H1 (cell line): ENCODE measurements around the gene ATG9B. TPM values are rescaled to one million over a fixed set of nuclear protein-coding genes. Genes with fewer than 3 reads are reported as not detected.

Experiments used
- CTCF ChIA-PET: fragments of 300-600 bp; sonication (Branson Sonifier 250); formaldehyde crosslinking; loops from one replicate; lab custom pipeline; 2021; ENCODE audit not compliant: partially characterized antibody; lab: Charles Lee
- POLR2A ChIA-PET: fragments of 300-600 bp; sonication (Branson Sonifier 250); formaldehyde crosslinking; loops from one replicate; lab custom pipeline; 2021; ENCODE audit warnings: inconsistent platforms; ENCODE audit not compliant: partially characterized antibody; lab: Charles Lee
- DNase-seq, 2 experiments: peaks; one replicate each; pipeline versions ENCODE4 v3.0.0 to v3.0.0-alpha.2; 2010 to 2022; ENCODE audit warnings: low spot score in 2 of 2, low read depth in 1 of 2, mixed read lengths in 1 of 2
- FAIRE-seq: peaks from 2 replicates; lab custom pipeline; 2011; peaks lifted over from hg19 to GRCh38; lab: Jason Lieb, UNC
- H2AFZ ChIP-seq: 2 replicates; pipeline ENCODE4 v1.8.1; 2012; ENCODE audit warnings: low read length, inconsistent platforms
- H2AK5ac ChIP-seq: 2 replicates; pipeline ENCODE4 v1.6.1; 2013; ENCODE audit warnings: low read depth, low read length
- H2BK120ac ChIP-seq: replicated peaks from 2 replicates; pipeline ENCODE3; 2013; ENCODE audit warnings: low read depth, low read length, inconsistent platforms
- H2BK12ac ChIP-seq: 2 replicates; pipeline ENCODE4 v1.6.1; 2013; ENCODE audit warnings: low read depth, low read length
- H2BK15ac ChIP-seq: 2 replicates; pipeline ENCODE4 v1.6.1; 2013; ENCODE audit warnings: low read length
- H2BK20ac ChIP-seq: 2 replicates; pipeline ENCODE4 v1.6.1; 2013; ENCODE audit warnings: low read length
- H2BK5ac ChIP-seq: 2 replicates; pipeline ENCODE4 v1.6.1; 2013; ENCODE audit warnings: low read depth, low read length
- H3K14ac ChIP-seq: 2 replicates; pipeline ENCODE4 v1.6.1; 2013; ENCODE audit warnings: inconsistent platforms; ENCODE audit not compliant: insufficient read length
- H3K18ac ChIP-seq: 2 replicates; pipeline ENCODE4 v1.6.1; 2013; ENCODE audit warnings: low read length; ENCODE audit errors: extremely low read depth
- H3K23ac ChIP-seq: 2 replicates; pipeline ENCODE4 v1.6.1; 2013; ENCODE audit warnings: inconsistent platforms; ENCODE audit not compliant: insufficient read length
- H3K23me2 ChIP-seq: 2 replicates; pipeline ENCODE4 v1.6.1; 2013; ENCODE audit warnings: low read depth, low read length
- H3K27ac ChIP-seq: 2 replicates; pipeline ENCODE4 v1.6.1; 2011; ENCODE audit warnings: low read depth, low read length, inconsistent platforms
- H3K27me3 ChIP-seq, 4 experiments: replicated peaks in 1 of 4; 1 replicate in 1 of 4; 2 replicates in 3 of 4; pipeline versions ENCODE4 v1.6.1 to v1.8.1; 2011 to 2013; ENCODE audit warnings: low read length in 3 of 4, mild to moderate bottlenecking in 3 of 4, inconsistent platforms in 2 of 4, mixed read lengths in 2 of 4, moderate library complexity in 1 of 4; ENCODE audit not compliant: control insufficient read depth in 3 of 4, insufficient read depth in 3 of 4; ENCODE audit errors: extremely low read depth in 1 of 4
- H3K36me3 ChIP-seq, 4 experiments: 2 replicates each; pipeline versions ENCODE4 v1.6.1 to v1.8.1; 2011 to 2013; ENCODE audit warnings: mild to moderate bottlenecking in 4 of 4, low read length in 3 of 4, moderate library complexity in 2 of 4, control low read depth in 1 of 4, inconsistent platforms in 1 of 4; ENCODE audit not compliant: insufficient read depth in 4 of 4, control insufficient read depth in 2 of 4
- H3K4ac ChIP-seq: replicated peaks from 2 replicates; pipeline ENCODE3; 2013; ENCODE audit warnings: low read length, low read depth, mixed read lengths, inconsistent platforms; ENCODE audit not compliant: insufficient read length
- H3K4me1 ChIP-seq, 4 experiments: replicated peaks in 1 of 4; 1 replicate in 1 of 4; 2 replicates in 3 of 4; pipeline versions ENCODE4 v1.6.1 to v1.8.1; 2011 to 2013; ENCODE audit warnings: low read length in 3 of 4, inconsistent platforms in 2 of 4, mixed read lengths in 1 of 4; ENCODE audit not compliant: insufficient read depth in 4 of 4, control insufficient read depth in 3 of 4
- H3K4me2 ChIP-seq, 2 experiments: 2 replicates each; pipeline versions ENCODE4 v1.6.1 to v1.8.1; 2011 to 2013; ENCODE audit warnings: low read depth in 2 of 2, low read length in 2 of 2, control low read depth in 1 of 2, inconsistent platforms in 1 of 2, mild to moderate bottlenecking in 1 of 2; ENCODE audit not compliant: insufficient read depth in 1 of 2
- H3K4me3 ChIP-seq, 4 experiments: fragments of 200-600, 300-600 bp in 1 of 4; sonication (generic), shearing (Covaris generic), sonication (Bioruptor Twin) in 1 of 4; 2 replicates each; pipeline versions ENCODE4 v1.5.1 to v1.8.1; 2011 to 2016; ENCODE audit warnings: low read length in 4 of 4, low read depth in 3 of 4, control low read depth in 2 of 4, inconsistent platforms in 2 of 4, mild to moderate bottlenecking in 2 of 4, mixed read lengths in 1 of 4, moderate library complexity in 1 of 4; ENCODE audit not compliant: insufficient read depth in 2 of 4; ENCODE audit errors: extremely low read depth in 1 of 4
- H3K56ac ChIP-seq: replicated peaks from 2 replicates; pipeline ENCODE3; 2013; ENCODE audit warnings: low read depth, mild to moderate bottlenecking, mixed read lengths, low read length, inconsistent platforms; ENCODE audit not compliant: insufficient read length
- H3K79me1 ChIP-seq: 2 replicates; pipeline ENCODE4 v1.6.1; 2013; ENCODE audit warnings: low read depth, low read length, control low read depth
- H3K79me2 ChIP-seq, 2 experiments: 2 replicates each; pipeline versions ENCODE4 v1.6.1 to v1.8.1; 2012 to 2013; ENCODE audit warnings: low read length in 2 of 2, mild to moderate bottlenecking in 2 of 2, inconsistent platforms in 1 of 2; ENCODE audit not compliant: insufficient read depth in 2 of 2, control insufficient read depth in 1 of 2
- H3K9ac ChIP-seq, 4 experiments: replicated peaks in 1 of 4; 1 replicate in 1 of 4; 2 replicates in 3 of 4; pipeline versions ENCODE4 v1.6.1 to v1.8.1; 2011 to 2013; ENCODE audit warnings: low read depth in 3 of 4, low read length in 3 of 4, control low read depth in 2 of 4, mild to moderate bottlenecking in 2 of 4, moderate library complexity in 2 of 4, inconsistent platforms in 1 of 4; ENCODE audit errors: extremely low read depth in 1 of 4
- H3K9me3 ChIP-seq, 2 experiments: 2 replicates each; pipeline versions ENCODE4 v1.6.1 to v1.8.1; 2012 to 2013; ENCODE audit warnings: mild to moderate bottlenecking in 2 of 2, moderate library complexity in 2 of 2, control low read depth in 1 of 2, inconsistent platforms in 1 of 2, low read depth in 1 of 2, low read length in 1 of 2, mixed read lengths in 1 of 2; ENCODE audit not compliant: insufficient read depth in 2 of 2
- H4K20me1 ChIP-seq, 2 experiments: replicated peaks in 1 of 2; 2 replicates each; pipeline versions ENCODE3 to v1.8.1; 2011 to 2013; ENCODE audit warnings: inconsistent platforms in 2 of 2, low read length in 2 of 2, mild to moderate bottlenecking in 1 of 2; ENCODE audit not compliant: insufficient read depth in 2 of 2, control insufficient read depth in 1 of 2
- H4K5ac ChIP-seq: 2 replicates; pipeline ENCODE4 v1.6.1; 2013; ENCODE audit warnings: low read length, low read depth, mixed read lengths, inconsistent platforms; ENCODE audit not compliant: insufficient read length
- H4K8ac ChIP-seq: 2 replicates; pipeline ENCODE4 v1.8.0; 2013; ENCODE audit warnings: mild to moderate bottlenecking, moderate library complexity, low read length, inconsistent platforms; ENCODE audit not compliant: insufficient read depth; ENCODE audit errors: extremely low read depth
- H4K91ac ChIP-seq: replicated peaks from 2 replicates; pipeline ENCODE3; 2013; ENCODE audit warnings: low read length, mixed read lengths, inconsistent platforms; ENCODE audit not compliant: insufficient read length
- ASH2L ChIP-seq: fragments of 200-600, 300-600 bp; sonication (generic); IDR thresholded peaks from one replicate; pipeline ENCODE4 v1.7.1; 2017; ENCODE audit warnings: low read length
- CEBPB ChIP-seq: IDR thresholded peaks from 2 replicates; pipeline ENCODE4 v1.6.1; 2012; ENCODE audit warnings: low read depth, low read length
- EGR1 ChIP-seq: IDR thresholded peaks from 2 replicates; pipeline ENCODE4 v1.6.1; 2011; ENCODE audit warnings: low read depth, low read length, borderline replicate concordance
- EZH2 ChIP-seq: fragments of 200-600 bp; sonication (generic); IDR thresholded peaks from 2 replicates; pipeline ENCODE4 v1.7.1; 2012; ENCODE audit warnings: low read depth, mild to moderate bottlenecking, moderate library complexity, low read length, inconsistent platforms; ENCODE audit not compliant: severe bottlenecking
- GABPA ChIP-seq: IDR thresholded peaks from 2 replicates; pipeline ENCODE4 v1.6.1; 2011; ENCODE audit warnings: mild to moderate bottlenecking, low read length, moderate library complexity, borderline replicate concordance; ENCODE audit not compliant: insufficient read depth
- POLR2AphosphoS5 ChIP-seq: IDR thresholded peaks from 2 replicates; pipeline ENCODE4 v1.6.1; 2011; ENCODE audit warnings: low read depth, low read length
- RNF2 ChIP-seq: fragments of 200-900, 300-1000 bp; sonication (generic); IDR thresholded peaks from 2 replicates; pipeline ENCODE4 v1.7.1; 2016; ENCODE audit warnings: borderline replicate concordance, low read depth, mild to moderate bottlenecking, antibody characterized with exemption, low read length; ENCODE audit not compliant: poor library complexity, severe bottlenecking; ENCODE audit errors: missing control alignments
- SP2 ChIP-seq: IDR thresholded peaks from 2 replicates; pipeline ENCODE4 v1.6.1; 2012; ENCODE audit warnings: mild to moderate bottlenecking, low read length, inconsistent platforms
- ZNF274 ChIP-seq: IDR thresholded peaks from 2 replicates; pipeline ENCODE4 v1.7.0; 2012; ENCODE audit warnings: low read length, borderline replicate concordance; ENCODE audit errors: extremely low read depth
- WGBS, 2 experiments: shearing (Covaris generic) in 1 of 2; methylation state at CpG; one replicate each; pipeline versions ENCODE4 v1.1.6 to v1.1.7; 2013 to 2015; ENCODE audit warnings: low lambda C conversion rate in 2 of 2, mixed read lengths in 2 of 2, inconsistent platforms in 1 of 2, low coverage in 1 of 2, missing lambda C conversion rate in 1 of 2; ENCODE audit not compliant: insufficient replicate concordance in 2 of 2, insufficient coverage in 1 of 2, insufficient read length in 1 of 2; ENCODE audit errors: extremely low coverage in 1 of 2, missing lambda C conversion rate in 1 of 2; 5-methylcytosine and 5-hydroxymethylcytosine counted together
- polyA plus RNA-seq, 7 experiments: library from polyadenylated mRNA; depleted of rRNA in 3 of 7; stranded (reverse) in 5 of 7; unstranded in 2 of 7; fragments of >200 nt in 5 of 7; fragments of 200-250 nt in 2 of 7; gene quantifications; 1 replicate in 5 of 7; 2 replicates in 1 of 7; 4 replicates in 1 of 7; pipeline versions ENCODE4 v1.2.1 to v1.2.3, GENCODE V29; 2011 to 2013; ENCODE audit warnings: missing spikeins in 2 of 7, mixed read lengths in 2 of 7
- total RNA-seq: library from RNA; stranded (reverse); fragmentation: NEBNext Ultra II Directional; extraction: Animal tissue kit (Norgen Biotek cat#: 25700); gene quantifications from 2 replicates; pipeline ENCODE4 v1.2.1, GENCODE V29; 2021
- TF ChIP-seq, protein P1 (sequence below): IDR thresholded peaks from 2 replicates; pipeline ENCODE4 v1.6.1; 2011; ENCODE audit warnings: low read depth, mild to moderate bottlenecking, low read length; ENCODE audit not compliant: insufficient read depth

The ATG9B gene
- total and polyA plus RNA-seq, 2 of the 8 experiments (the other 6 are each of a cell fraction or from before 2014, with no cell fraction given): 1.4 to 2.3 TPM

DNA sequence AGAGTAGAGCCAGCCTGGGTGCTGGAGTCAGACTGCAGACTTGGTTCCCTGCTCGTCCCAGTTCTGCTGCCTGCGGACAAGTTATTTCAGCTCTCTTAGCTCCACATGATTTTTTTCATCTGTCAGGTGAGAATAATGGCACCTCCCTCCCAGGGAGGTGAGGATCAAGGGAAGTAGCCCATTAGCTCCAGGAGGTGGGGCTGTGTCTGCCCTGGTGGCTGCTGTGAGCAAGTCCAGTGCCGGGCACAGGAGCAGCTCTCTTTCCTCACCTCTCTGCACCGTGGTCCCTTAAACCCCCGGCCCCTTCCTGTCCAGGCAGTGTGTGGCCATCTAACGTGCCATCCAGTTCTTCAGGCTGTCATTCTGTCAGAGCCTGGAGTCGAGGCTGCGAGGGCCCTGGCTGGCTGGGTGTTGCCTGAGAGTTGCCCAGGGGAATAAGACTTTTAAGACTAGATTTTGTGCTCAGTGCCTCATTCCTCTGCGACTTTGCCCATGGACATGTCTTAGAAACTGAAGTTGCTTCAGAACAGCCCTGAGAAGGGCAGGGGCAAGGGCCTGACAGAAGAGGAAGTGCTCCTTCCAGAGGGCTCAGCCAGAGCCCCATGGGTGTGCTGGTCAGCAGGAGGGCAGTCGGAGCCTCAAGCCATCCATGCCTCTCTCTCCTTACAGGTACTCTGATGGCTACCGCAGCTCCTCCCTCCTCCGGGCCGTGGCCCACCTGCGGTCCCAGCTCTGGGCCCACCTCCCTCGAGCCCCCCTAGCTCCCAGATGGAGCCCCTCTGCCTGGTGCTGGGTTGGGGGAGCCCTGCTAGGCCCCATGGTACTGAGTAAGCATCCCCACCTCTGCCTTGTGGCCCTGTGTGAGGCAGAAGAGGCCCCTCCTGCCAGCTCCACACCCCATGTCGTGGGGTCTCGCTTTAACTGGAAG lies 8.9 kb upstream of the ATG9B start:
- no peaks in the 10 kb centered on the region; the same call in 1 of the 2 replicates for H3K79me1 ChIP-seq
- H3K4me2 ChIP-seq: no peak overlapping the region
- H3K4me1 ChIP-seq: no peaks in the 10 kb centered on the region
- H4K8ac ChIP-seq: peak overlapping the region; percentile 68; the same call in 1 of the 2 replicates
- H3K23ac ChIP-seq: no peak overlapping the region
- H4K20me1 ChIP-seq: peaks cover 0 to 4% of the 10 kb centered on the region in 2 experiments
- H2BK5ac ChIP-seq: no peak overlapping the region
- no peak overlapping the region for H3K4me3 ChIP-seq
- H2BK12ac ChIP-seq: no peak overlapping the region
- H3K9me3 ChIP-seq: no peaks in the 10 kb centered on the region
- ChIA-PET CTCF (interaction anchor here (0.7 to 5.4 kb wide), 25 partner anchors 9 to 1342 kb away, joined by 3 to 35 read pairs (median 3); partner anchors contain the start of genes AGAP3, ASIC3, ATG9B and CDK5), POLR2A (interaction anchor here (1.0 to 1.4 kb wide), 3 partner anchors 9 to 45 kb away, joined by 3 to 4 read pairs (median 3); partner anchors contain the start of gene ASIC3)
- H3K79me2 ChIP-seq: no peaks in the 10 kb centered on the region
- no peak overlapping the region for H3K9ac ChIP-seq
- H3K56ac ChIP-seq: no peak overlapping the region
- H3K36me3 ChIP-seq: peaks cover 0 to 2% (median 0%) of the 10 kb centered on the region in 4 experiments; a peak in 2 of 8 replicates
- no peak overlapping the region for H2BK20ac ChIP-seq
- DNase-seq: no peak
- no peak for FAIRE-seq
- 93% methylated on average over 13 of the region's 17 CpGs; no CpG with 5 or more reads in 1 of the 2 experiments for WGBS, 2 experiments
- no peak overlapping the region for H2BK15ac ChIP-seq
- H2BK120ac ChIP-seq: no peak overlapping the region
- no peak overlapping the region for H3K14ac ChIP-seq
- no peaks in the 10 kb centered on the region for H3K27me3 ChIP-seq
- no peak overlapping the region for H3K18ac ChIP-seq
- H4K5ac ChIP-seq: no peak overlapping the region
- H2AK5ac ChIP-seq: no peak overlapping the region
- no peak overlapping the region for H3K4ac ChIP-seq
- H4K91ac ChIP-seq: no peak overlapping the region
- no peaks in the 10 kb centered on the region for H3K23me2 ChIP-seq
- H3K27ac ChIP-seq: no peak overlapping the region
- no peak overlapping the region for H2AFZ ChIP-seq
- no peak for TF ChIP-seq CEBPB
- no peak for TF ChIP-seq ASH2L
- no peak for TF ChIP-seq ZNF274
- no peak for TF ChIP-seq SP2
- TF ChIP-seq EGR1: no peak
- TF ChIP-seq, protein P1, sequence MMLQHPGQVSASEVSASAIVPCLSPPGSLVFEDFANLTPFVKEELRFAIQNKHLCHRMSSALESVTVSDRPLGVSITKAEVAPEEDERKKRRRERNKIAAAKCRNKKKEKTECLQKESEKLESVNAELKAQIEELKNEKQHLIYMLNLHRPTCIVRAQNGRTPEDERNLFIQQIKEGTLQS: no peak
- no peak for TF ChIP-seq GABPA
- no peak for TF ChIP-seq RNF2
- no peak for TF ChIP-seq EZH2
- TF ChIP-seq POLR2AphosphoS5: no peak
